Fibroblast of the aortic adventitia (primary cell): ENCODE data around the gene ZIC5. TPM values are rescaled to one million over a fixed set of nuclear protein-coding genes. Genes with fewer than 3 reads are reported as not detected.

Source experiments
- DNase-seq: peaks from one replicate; pipeline ENCODE4 v3.0.0-alpha.2; 2010; ENCODE audit warnings: low read depth
- H3K4me3 ChIP-seq: 2 replicates; pipeline ENCODE4 v1.5.1; 2011; ENCODE audit warnings: low read depth, mild to moderate bottlenecking, control low read depth, low read length, moderate library complexity
- CTCF ChIP-seq: IDR thresholded peaks from 2 replicates; pipeline ENCODE4 v1.5.1; 2011; ENCODE audit warnings: mild to moderate bottlenecking, low read length, control low read depth, inconsistent platforms; ENCODE audit not compliant: insufficient read depth
- total RNA-seq: library from RNA; depleted of rRNA; stranded (reverse); fragments of >200 nt; gene quantifications from 2 replicates; pipeline ENCODE4 v1.2.3, GENCODE V29; 2012; ENCODE audit warnings: low replicate concordance

The ZIC5 gene
- total RNA-seq, 1 donor: not detected

GRCh38 chr13:99974939-99975561 lies 3.5 kb upstream of the ZIC5 start:
- DNase-seq: no peak
- TF ChIP-seq CTCF: no peak
- no peak overlapping the region for H3K4me3 ChIP-seq

GRCh38 chr13:99974296-99974938 lies 2.9 kb upstream of the ZIC5 start:
- no peak overlapping the region for H3K4me3 ChIP-seq
- TF ChIP-seq CTCF: no peak
- DNase-seq: no peak

GRCh38 chr13:99973808-99974185 lies 2.2 kb upstream of the ZIC5 start:
- no peak for TF ChIP-seq CTCF
- no peak overlapping the region for H3K4me3 ChIP-seq
- DNase-seq: no peak

GRCh38 chr13:99973163-99973807 lies 1.7 kb upstream of the ZIC5 start:
- TF ChIP-seq CTCF: no peak

GRCh38 chr13:99972190-99972731 lies 694 bp upstream of the ZIC5 start:
- no peak for DNase-seq
- no peak for TF ChIP-seq CTCF
- H3K4me3 ChIP-seq: no peak overlapping the region

More at GRCh38 chr13:99973163-99973807, 1.7 kb upstream of the ZIC5 start:
- H3K4me3 ChIP-seq: no peak overlapping the region
- no peak for DNase-seq

- H3K4me3 ChIP-seq: no peak overlapping the region
- no peak for DNase-seq
- TF ChIP-seq CTCF: no peak
These were observed 654 bp downstream of the ZIC5 start for GRCh38 chr13:99970651-99971575.
